ENCODE data around the gene PGAM1. TPM values are rescaled to one million over a fixed set of nuclear protein-coding genes. Genes with fewer than 3 reads are reported as not detected.
A peak's percentile ranks its signal among the peaks of the same experiment; 100 is the strongest.
"Not testable (repeated sequence)": the region's sequence is repeated elsewhere in the genome, so short reads cannot be mapped to it uniquely, and the experiment has no call there.

PGAM1 gene
- total RNA-seq, 6 experiments from 2014 or later: 505 to 594 (median 542) TPM

DNA sequence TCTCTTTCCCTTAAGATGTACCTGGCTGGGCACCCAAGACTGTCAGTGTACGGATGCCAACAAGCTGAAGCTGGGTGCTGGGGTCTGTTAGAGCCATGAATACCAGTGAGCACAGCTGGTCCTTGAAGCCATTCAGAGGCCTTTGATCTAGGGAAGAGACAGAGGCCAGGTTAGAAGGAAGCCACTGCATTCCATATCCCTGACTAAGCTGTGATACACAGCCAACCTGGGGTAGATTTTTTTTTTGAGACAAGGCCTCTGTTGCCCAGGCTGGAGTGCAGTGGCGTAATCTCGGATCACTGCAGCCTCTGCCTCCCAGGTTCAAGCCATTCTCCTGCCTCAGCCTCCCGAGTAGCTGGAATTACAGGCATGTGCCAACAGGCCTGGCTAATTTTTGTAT lies 40.8 kb downstream of the PGAM1 start:
- peaks cover 24% of the 10 kb centered on the region for H3K36me3 Mint-ChIP-seq (ENCODE audit: low read depth)
- peaks cover 24% of the 10 kb centered on the region for H3K4me1 Mint-ChIP-seq (ENCODE audit: low read depth)
- H3K27me3 Mint-ChIP-seq (ENCODE audit: insufficient read depth): no peaks in the 10 kb centered on the region
- TF ChIP-seq, protein P1, sequence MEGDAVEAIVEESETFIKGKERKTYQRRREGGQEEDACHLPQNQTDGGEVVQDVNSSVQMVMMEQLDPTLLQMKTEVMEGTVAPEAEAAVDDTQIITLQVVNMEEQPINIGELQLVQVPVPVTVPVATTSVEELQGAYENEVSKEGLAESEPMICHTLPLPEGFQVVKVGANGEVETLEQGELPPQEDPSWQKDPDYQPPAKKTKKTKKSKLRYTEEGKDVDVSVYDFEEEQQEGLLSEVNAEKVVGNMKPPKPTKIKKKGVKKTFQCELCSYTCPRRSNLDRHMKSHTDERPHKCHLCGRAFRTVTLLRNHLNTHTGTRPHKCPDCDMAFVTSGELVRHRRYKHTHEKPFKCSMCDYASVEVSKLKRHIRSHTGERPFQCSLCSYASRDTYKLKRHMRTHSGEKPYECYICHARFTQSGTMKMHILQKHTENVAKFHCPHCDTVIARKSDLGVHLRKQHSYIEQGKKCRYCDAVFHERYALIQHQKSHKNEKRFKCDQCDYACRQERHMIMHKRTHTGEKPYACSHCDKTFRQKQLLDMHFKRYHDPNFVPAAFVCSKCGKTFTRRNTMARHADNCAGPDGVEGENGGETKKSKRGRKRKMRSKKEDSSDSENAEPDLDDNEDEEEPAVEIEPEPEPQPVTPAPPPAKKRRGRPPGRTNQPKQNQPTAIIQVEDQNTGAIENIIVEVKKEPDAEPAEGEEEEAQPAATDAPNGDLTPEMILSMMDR (IDR thresholded peaks at IDR 0.05): no peak
- no peak overlapping the region for H3K4me3 Mint-ChIP-seq
- DNase-seq: peak; percentile 6
- H3K9me3 Mint-ChIP-seq: no peaks in the 10 kb centered on the region
- peak overlapping the region; percentile 22 for H3K27ac Mint-ChIP-seq

DNA sequence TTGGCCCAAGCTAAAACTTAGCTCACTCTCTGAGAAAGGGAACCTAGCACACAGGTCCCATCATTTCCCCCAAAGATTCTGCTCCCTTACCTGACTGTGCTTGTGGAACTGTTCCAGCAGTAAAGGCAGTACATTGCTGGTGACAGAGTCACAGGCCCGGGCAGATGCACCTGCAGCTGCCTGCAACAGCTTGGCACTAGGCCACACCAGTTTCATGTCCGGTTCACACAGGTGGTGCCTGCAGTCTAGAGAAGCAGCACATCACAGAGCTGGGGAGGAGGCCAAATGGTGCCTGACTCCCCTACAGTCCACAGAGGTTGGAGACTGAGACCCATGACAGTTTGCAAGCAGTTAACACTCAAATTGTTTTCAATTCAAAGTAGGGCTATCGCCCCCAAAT lies 42.2 kb downstream of the PGAM1 start:
- peaks cover 20% of the 10 kb centered on the region for H3K36me3 Mint-ChIP-seq (ENCODE audit: low read depth)
- no peak for DNase-seq
- TF ChIP-seq, protein P1 (IDR thresholded peaks at IDR 0.05): no peak
- H3K9me3 Mint-ChIP-seq: no peaks in the 10 kb centered on the region
- no peak overlapping the region; the same call in 1 of the 2 replicates for H3K27ac Mint-ChIP-seq
- no peak overlapping the region for H3K4me3 Mint-ChIP-seq
- H3K27me3 Mint-ChIP-seq (ENCODE audit: insufficient read depth): no peaks in the 10 kb centered on the region; the same call in 1 of the 2 replicates
- peaks cover 24% of the 10 kb centered on the region for H3K4me1 Mint-ChIP-seq (ENCODE audit: low read depth)

DNA sequence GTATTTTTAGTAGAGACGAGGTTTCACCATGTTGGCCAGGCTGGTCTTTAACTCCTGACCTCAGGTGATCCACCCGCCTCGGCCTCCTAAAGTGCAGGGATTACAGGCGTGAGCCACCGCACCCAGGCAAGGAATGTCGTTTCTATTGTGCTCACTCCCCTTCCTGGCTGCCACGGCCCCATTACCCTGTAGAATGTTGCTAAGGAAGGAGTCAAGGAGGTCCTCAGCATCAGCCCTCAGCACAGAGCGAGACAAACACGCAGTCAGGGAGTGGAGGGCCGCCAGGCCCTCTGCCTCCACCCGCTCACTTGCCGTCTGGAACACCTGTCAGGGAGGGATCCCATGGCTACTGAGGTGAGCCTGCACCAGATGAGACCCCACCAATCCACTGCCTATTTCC lies 42.8 kb downstream of the PGAM1 start:
- DNase-seq; H3K4me3 Mint-ChIP-seq; H3K27me3 Mint-ChIP-seq (ENCODE audit: insufficient read depth); H3K27ac Mint-ChIP-seq; H3K9me3 Mint-ChIP-seq: not testable (repeated sequence)
- peaks cover 22% of the 10 kb centered on the region for H3K36me3 Mint-ChIP-seq (ENCODE audit: low read depth)
- H3K4me1 Mint-ChIP-seq (ENCODE audit: low read depth): peaks cover 18% of the 10 kb centered on the region

- Mint-ChIP-seq H3K4me1 (ENCODE audit: low read depth) (peaks cover 19% of the 10 kb centered on the region), H3K9me3 (no peaks in the 10 kb centered on the region), H3K4me3 (no peak overlapping the region), H3K36me3 (ENCODE audit: low read depth) (peaks cover 42% of the 10 kb centered on the region), H3K27me3 (ENCODE audit: insufficient read depth) (no peaks in the 10 kb centered on the region; the same call in 1 of the 2 replicates), H3K27ac (no peak overlapping the region)
- TF ChIP-seq, protein P1 (IDR thresholded peaks at IDR 0.05): no peak
- no peak for DNase-seq
Observed at GRCh38 chr10:97474918-97475317, 48.9 kb downstream of the PGAM1 start.

DNA sequence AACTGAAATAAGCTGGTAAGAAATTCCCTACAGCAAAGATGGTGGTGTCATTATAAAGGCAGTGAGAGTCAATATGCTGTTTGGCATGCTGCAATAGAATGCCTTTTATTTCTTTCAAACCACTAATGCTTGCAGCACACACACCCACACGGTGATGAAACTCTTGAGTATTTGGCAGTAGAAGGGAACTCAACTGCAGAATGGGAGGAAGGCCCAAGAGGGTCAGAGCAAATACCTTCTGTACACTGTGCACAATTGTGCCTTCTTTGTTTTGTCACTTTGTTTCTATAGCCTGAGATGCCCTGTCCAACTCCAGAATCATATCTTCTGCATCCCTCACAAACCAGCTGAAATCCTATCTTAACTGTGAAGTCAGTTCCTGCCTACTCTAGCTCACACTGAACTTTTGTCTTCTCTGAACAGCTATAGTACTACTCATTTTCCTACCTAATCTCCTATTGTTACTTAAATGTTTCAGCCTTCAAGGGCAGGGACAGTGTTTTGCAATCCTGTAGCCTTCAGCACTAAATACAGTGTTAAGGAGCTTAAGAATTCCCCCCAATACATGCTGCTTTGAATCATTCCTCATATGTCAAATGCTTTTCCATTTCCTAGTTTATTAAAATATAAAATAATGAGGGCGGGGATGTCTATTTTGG lies 50.1 kb downstream of the PGAM1 start:
- peaks cover 31% of the 10 kb centered on the region for H3K4me1 Mint-ChIP-seq (ENCODE audit: low read depth)
- H3K36me3 Mint-ChIP-seq (ENCODE audit: low read depth): peaks cover 50% of the 10 kb centered on the region
- H3K9me3 Mint-ChIP-seq: no peaks in the 10 kb centered on the region
- H3K27me3 Mint-ChIP-seq (ENCODE audit: insufficient read depth): no peaks in the 10 kb centered on the region; the same call in 1 of the 2 replicates
- peak overlapping the region; percentile 13 for H3K27ac Mint-ChIP-seq
- H3K4me3 Mint-ChIP-seq: no peak overlapping the region
- peak; percentile 67 for DNase-seq
- TF ChIP-seq, protein P1 (IDR thresholded peaks at IDR 0.05): no peak

DNA sequence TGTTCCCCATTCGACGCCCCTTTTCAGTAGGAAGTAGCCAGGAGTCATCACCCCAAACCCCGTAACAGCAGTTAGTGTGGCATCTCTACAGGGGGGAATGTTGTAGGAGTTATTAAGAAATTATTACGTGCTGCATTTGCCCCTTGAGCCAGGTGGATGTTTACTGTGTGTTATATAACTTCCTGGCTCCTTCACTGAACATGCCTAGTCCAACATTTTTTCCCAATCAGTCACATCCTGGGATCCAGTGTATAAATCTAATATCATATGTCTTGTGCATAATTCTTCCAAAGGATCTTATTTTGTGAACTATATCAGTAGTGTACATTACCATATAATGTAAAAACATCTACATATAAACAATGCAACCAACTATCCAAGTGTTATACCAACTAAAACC lies 53.4 kb downstream of the PGAM1 start:
- H3K9me3 Mint-ChIP-seq; H3K4me3 Mint-ChIP-seq; H3K27me3 Mint-ChIP-seq (ENCODE audit: insufficient read depth): not testable (repeated sequence)
- Mint-ChIP-seq H3K27ac (peak overlapping the region; percentile 39), H3K4me1 (ENCODE audit: low read depth) (peaks cover 44% of the 10 kb centered on the region), H3K36me3 (ENCODE audit: low read depth) (peaks cover 40% of the 10 kb centered on the region)
- DNase-seq: peak; percentile 9
